ENCODE results near the gene OR6B3.

- TF ChIP-seq GTF3C2 (IDR thresholded peaks at IDR 0.05; ENCODE audit: borderline replicate concordance, extremely low read depth, insufficient read length) (no peak), KAT8 (IDR thresholded peaks at IDR 0.05; ENCODE audit: low read depth) (no peak), REST (IDR thresholded peaks at IDR 0.05; ENCODE audit: borderline replicate concordance) (no peak), REST (CRISPR knock-in tag; IDR thresholded peaks at IDR 0.05; ENCODE audit: low read depth) (no peak), EZH2 (IDR thresholded peaks at IDR 0.05; ENCODE audit: borderline replicate concordance, low read depth, low read length) (no peak), CTCF (IDR thresholded peaks at IDR 0.05 in 2 of 3, conservative IDR thresholded peaks at IDR 0.05 in 1 of 3; ENCODE audit: insufficient read depth in 2 of 3, low read depth in 1 of 3, low read length in 3 of 3) (no peak), ZNF134 (CRISPR knock-in tag; conservative IDR thresholded peaks at IDR 0.05) (no peak), FIP1L1 (IDR thresholded peaks at IDR 0.05; ENCODE audit: low read depth, low read length, poor library complexity, severe bottlenecking) (no peak), KLF10 (CRISPR knock-in tag; IDR thresholded peaks at IDR 0.05) (no peak)
Observed at GRCh38 chr2:240030379-240031094, 22.8 kb downstream of the OR6B3 start, which contains the start of gene OR6B2.
